KMS-11 (cell line): Measurements from ENCODE around the gene ZNF860.

Source experiments
- H2AFZ ChIP-seq: fragments of 200-600 bp; sonication (generic); 2 replicates; pipeline ENCODE4 v1.6.1; 2016; ENCODE audit warnings: antibody characterized with exemption, mixed run types, low read depth
- H3K27ac ChIP-seq: fragments of 200-600 bp; sonication (generic); 2 replicates; pipeline ENCODE4 v1.6.1; 2016; ENCODE audit warnings: mild to moderate bottlenecking, mixed run types
- H3K27me3 ChIP-seq: fragments of 200-600 bp; sonication (generic); 2 replicates; pipeline ENCODE4 v1.6.1; 2017; ENCODE audit warnings: mild to moderate bottlenecking, low read depth, mixed run types, moderate library complexity; ENCODE audit not compliant: insufficient read depth
- H3K36me3 ChIP-seq: fragments of 200-600 bp; sonication (generic); 2 replicates; pipeline ENCODE4 v1.6.1; 2017; ENCODE audit warnings: mild to moderate bottlenecking, mixed run types; ENCODE audit not compliant: insufficient read depth
- H3K4me1 ChIP-seq: fragments of 200-600 bp; sonication (generic); 2 replicates; pipeline ENCODE4 v1.6.1; 2016; ENCODE audit warnings: mild to moderate bottlenecking, low read depth, mixed run types; ENCODE audit not compliant: poor library complexity, severe bottlenecking
- H3K4me2 ChIP-seq: fragments of 200-600 bp; sonication (generic); 2 replicates; pipeline ENCODE4 v1.7.0; 2016; ENCODE audit warnings: mild to moderate bottlenecking, mixed run types
- H3K4me3 ChIP-seq: fragments of 200-600 bp; sonication (generic); IDR thresholded peaks from 2 replicates; pipeline ENCODE4 v1.6.1; 2017; ENCODE audit warnings: low read depth, low read length, mixed read lengths; ENCODE audit not compliant: insufficient read depth
- H3K79me2 ChIP-seq: fragments of 200-600 bp; sonication (generic); 2 replicates; pipeline ENCODE4 v1.6.1; 2016; ENCODE audit warnings: low read depth, mixed run types; ENCODE audit not compliant: insufficient read depth
- H3K9ac ChIP-seq: fragments of 200-600 bp; sonication (generic); 2 replicates; pipeline ENCODE4 v1.6.1; 2016; ENCODE audit warnings: mild to moderate bottlenecking, mixed run types
- H4K20me1 ChIP-seq: fragments of 200-600 bp; sonication (generic); 2 replicates; pipeline ENCODE4 v1.6.1; 2016; ENCODE audit warnings: mild to moderate bottlenecking, mixed run types; ENCODE audit not compliant: insufficient read depth
- CTCF ChIP-seq: fragments of 200-600 bp; sonication (generic); conservative IDR thresholded peaks from 2 replicates; pipeline ENCODE4 v1.6.1; 2017; ENCODE audit warnings: low read depth, mild to moderate bottlenecking, antibody characterized with exemption, low read length, moderate library complexity, mixed read lengths

Gene ZNF860

DNA sequence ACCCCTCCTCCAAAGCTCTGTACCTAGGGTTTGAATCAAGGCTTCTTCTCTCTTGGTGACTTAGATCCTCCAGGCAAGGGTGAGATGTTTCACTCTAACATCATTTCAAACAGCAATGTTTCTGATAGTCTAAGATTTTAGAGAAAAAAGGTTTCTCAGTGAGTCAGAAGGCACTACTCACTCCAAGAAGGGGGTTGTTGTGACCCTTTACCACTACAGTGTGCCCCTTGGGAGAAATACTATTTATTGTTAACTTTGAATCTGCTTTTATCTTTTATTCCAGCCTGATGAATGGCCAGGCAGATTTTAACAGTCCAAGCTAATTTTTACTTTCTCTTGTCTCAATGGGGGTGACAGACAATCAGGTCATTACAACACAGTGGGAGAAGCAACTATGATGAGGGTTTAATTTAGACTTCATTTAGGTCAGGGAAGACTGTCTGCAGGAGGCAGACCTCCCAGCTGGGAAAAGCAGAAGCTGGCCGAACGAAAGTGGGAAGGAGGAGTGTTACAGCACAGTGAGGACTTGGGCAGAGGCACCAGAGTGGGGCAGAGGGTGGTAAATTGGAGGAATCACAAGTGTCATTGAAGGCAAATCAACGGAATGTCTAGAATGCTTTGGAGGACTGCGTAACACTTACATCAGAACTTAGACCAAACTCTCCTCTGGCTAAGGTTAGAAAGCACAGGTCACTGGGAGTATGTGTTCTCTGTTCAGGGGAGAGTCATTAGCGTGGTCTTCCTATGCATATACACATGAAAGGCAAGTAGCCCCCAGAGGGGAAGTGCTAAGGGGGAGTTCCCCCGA, 21.2 kb downstream of the ZNF860 start:
- H4K20me1 ChIP-seq, result no peaks in the 10 kb centered on the region
- H3K4me3 ChIP-seq, result no peak overlapping the region
- no peak for TF ChIP-seq CTCF
- no peak overlapping the region for H3K4me2 ChIP-seq
- no peaks in the 10 kb centered on the region for H3K27me3 ChIP-seq
- no peaks in the 10 kb centered on the region for H3K36me3 ChIP-seq
- H3K4me1 ChIP-seq, result no peaks in the 10 kb centered on the region
- no peak overlapping the region for H2AFZ ChIP-seq
- H3K27ac ChIP-seq, result no peak overlapping the region
- no peaks in the 10 kb centered on the region for H3K79me2 ChIP-seq
- no peak overlapping the region for H3K9ac ChIP-seq

- Histone ChIP-seq H3K27me3 (no peaks in the 10 kb centered on the region), H3K36me3 (no peaks in the 10 kb centered on the region), H2AFZ (no peak overlapping the region), H3K4me3 (no peak overlapping the region), H3K4me1 (no peaks in the 10 kb centered on the region), H3K27ac (no peak overlapping the region), H3K4me2 (no peak overlapping the region), H3K79me2 (no peaks in the 10 kb centered on the region), H4K20me1 (no peaks in the 10 kb centered on the region), H3K9ac (no peak overlapping the region)
- no peak for TF ChIP-seq CTCF
These were observed 21.8 kb downstream of the ZNF860 start for GRCh38 chr3:32003380-32003779.

GRCh38 chr3:32004113-32004765, 22.7 kb downstream of the ZNF860 start:
- no peaks in the 10 kb centered on the region for H3K27me3 ChIP-seq
- H2AFZ ChIP-seq, result no peak overlapping the region
- no peak for TF ChIP-seq CTCF
- H3K4me3 ChIP-seq, result no peak overlapping the region
- H3K79me2 ChIP-seq, result no peaks in the 10 kb centered on the region
- H3K9ac ChIP-seq, result no peak overlapping the region
- H3K36me3 ChIP-seq, result no peaks in the 10 kb centered on the region
- no peak overlapping the region for H3K4me2 ChIP-seq
- no peak overlapping the region for H3K27ac ChIP-seq
- H3K4me1 ChIP-seq, result no peaks in the 10 kb centered on the region
- no peaks in the 10 kb centered on the region for H4K20me1 ChIP-seq

- no peak for TF ChIP-seq CTCF
- Histone ChIP-seq H3K27ac (no peak overlapping the region), H3K4me1 (no peaks in the 10 kb centered on the region)
These were observed 27.6 kb downstream of the ZNF860 start for GRCh38 chr3:32009101-32009500.

More at GRCh38 chr3:32009101-32009500, 27.6 kb downstream of the ZNF860 start:
- no peak overlapping the region for H3K4me3 ChIP-seq
- no peaks in the 10 kb centered on the region for H3K36me3 ChIP-seq
- H3K4me2 ChIP-seq, result no peak overlapping the region
- H3K9ac ChIP-seq, result no peak overlapping the region
- H2AFZ ChIP-seq, result no peak overlapping the region
- H3K27me3 ChIP-seq, result no peaks in the 10 kb centered on the region
- no peaks in the 10 kb centered on the region for H3K79me2 ChIP-seq
- no peaks in the 10 kb centered on the region for H4K20me1 ChIP-seq
